K562 (cell line): ENCODE measurements around the gene LAMB1. TPM values are rescaled to one million over a fixed set of nuclear protein-coding genes. Genes with fewer than 3 reads are reported as not detected.

ENCODE experiments used
- CREBBP ChIP-seq: IDR thresholded peaks from one replicate; pipeline ENCODE4 v1.6.1; 2012; ENCODE audit warnings: low read depth, mild to moderate bottlenecking, control low read depth, inconsistent platforms, low read length
- ELF1 ChIP-seq: fragments of 200-800 bp; sonication (Bioruptor generic); IDR thresholded peaks from 2 replicates; pipeline ENCODE4 v1.6.1; 2016; ENCODE audit warnings: missing genetic modification characterization, missing compliant biosample characterization
- HDAC3 ChIP-seq: fragments of 450-650 bp; IDR thresholded peaks from 2 replicates; pipeline ENCODE4 v1.6.1; 2018; ENCODE audit warnings: borderline replicate concordance, mild to moderate bottlenecking, moderate library complexity; ENCODE audit not compliant: partially characterized antibody
- JUN ChIP-seq, 2 experiments: sonication (generic) in 1 of 2; formaldehyde crosslinking in 1 of 2; IDR thresholded peaks; 2 replicates each; pipeline versions ENCODE4 v1.6.1 to v1.8.0; 2012 to 2022; ENCODE audit warnings: borderline replicate concordance in 2 of 2, mild to moderate bottlenecking in 2 of 2, improper control_type of control experiment in 1 of 2, low read depth in 1 of 2, low read length in 1 of 2, missing genetic modification reagents in 1 of 2
- KLF16 ChIP-seq: IDR thresholded peaks from 2 replicates; pipeline ENCODE4 v1.6.1; 2016; ENCODE audit warnings: antibody characterized with exemption
- ZNF140 ChIP-seq: fragments of 250-450 bp; sonication (Bioruptor Pico); IDR thresholded peaks from 2 replicates; pipeline ENCODE4 v1.8.0; 2021; ENCODE audit warnings: moderate library complexity, mild to moderate bottlenecking, inconsistent platforms
- ZNF274 ChIP-seq: IDR thresholded peaks from 2 replicates; pipeline ENCODE4 v1.6.1; 2011; ENCODE audit warnings: low read depth, mild to moderate bottlenecking, low read length, moderate library complexity, borderline replicate concordance
- polyA plus RNA-seq, 8 experiments: library from polyadenylated mRNA; depleted of rRNA in 4 of 8; stranded (reverse) in 5 of 8; unstranded in 3 of 8; fragments of >200 nt; fragmentation: Nextera tagmentation in 2 of 8; fragmentation: Illumina TruSeq in 1 of 8; extraction: Ambion mirVana in 2 of 8; extraction: Trizol in 1 of 8; gene quantifications; 2 replicates each; pipeline versions ENCODE4 v1.2.1 to v1.2.3, GENCODE V29; 2011 to 2014; ENCODE audit warnings: inconsistent platforms in 1 of 8, missing spikeins in 1 of 8
- total RNA-seq, 7 experiments: library from RNA; depleted of rRNA in 6 of 7; stranded (reverse); fragments of >200 nt in 6 of 7; fragmentation: Illumina TruSeq in 2 of 7; extraction: Trizol in 2 of 7; gene quantifications; 2 replicates each; pipeline versions ENCODE4 v1.2.1 to v1.2.3, GENCODE V29; 2011 to 2021; ENCODE audit warnings: low replicate concordance in 1 of 7
- TF ChIP-seq, protein P1 (sequence below): sonication (generic); formaldehyde crosslinking; IDR thresholded peaks from 2 replicates; pipeline ENCODE4 v1.8.1; 2023; ENCODE audit warnings: missing genetic modification reagents, mild to moderate bottlenecking, borderline replicate concordance
- TF ChIP-seq, protein P2 (sequence below): IDR thresholded peaks from 2 replicates; pipeline ENCODE4 v1.6.1; 2014; ENCODE audit warnings: antibody characterized with exemption

LAMB1 gene
- total and polyA plus RNA-seq, 9 of the 15 experiments (the other 6 are each of a cell fraction or from before 2014, with no cell fraction given): 6.0 to 17.7 (median 12.3) TPM

DNA sequence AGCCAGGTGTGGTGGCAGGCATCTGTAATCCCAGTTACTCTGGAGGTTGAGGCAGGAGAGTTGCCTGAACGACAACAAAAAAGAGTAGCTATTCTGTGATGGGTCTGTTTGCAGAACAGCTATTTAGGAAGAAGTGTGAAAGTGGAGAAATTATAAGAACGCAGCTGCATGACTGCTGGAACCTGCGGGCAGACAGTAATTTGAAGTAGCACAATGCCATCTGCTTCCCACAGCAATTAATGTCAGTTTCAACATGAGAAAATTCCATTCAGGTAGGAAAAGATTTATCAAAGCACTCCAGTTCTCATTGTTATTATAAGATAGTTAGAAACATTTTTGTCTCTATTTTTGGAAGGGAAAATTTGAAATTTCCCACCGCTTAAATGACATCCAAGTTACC lies 21.5 kb downstream of the LAMB1 start (continued):
- TF ChIP-seq JUN (IDR thresholded peaks at IDR 0.05; ENCODE audit: borderline replicate concordance, low read depth, low read length) (no peak), JUN (CRISPR knock-in tag; IDR thresholded peaks at IDR 0.05; ENCODE audit: borderline replicate concordance) (no peak), ZNF140 (CRISPR knock-in tag) (no peak), HDAC3 (no peak), ELF1 (tag) (no peak), ZNF274 (no peak), CREBBP (no peak), KLF16 (no peak)
- TF ChIP-seq, protein P1, sequence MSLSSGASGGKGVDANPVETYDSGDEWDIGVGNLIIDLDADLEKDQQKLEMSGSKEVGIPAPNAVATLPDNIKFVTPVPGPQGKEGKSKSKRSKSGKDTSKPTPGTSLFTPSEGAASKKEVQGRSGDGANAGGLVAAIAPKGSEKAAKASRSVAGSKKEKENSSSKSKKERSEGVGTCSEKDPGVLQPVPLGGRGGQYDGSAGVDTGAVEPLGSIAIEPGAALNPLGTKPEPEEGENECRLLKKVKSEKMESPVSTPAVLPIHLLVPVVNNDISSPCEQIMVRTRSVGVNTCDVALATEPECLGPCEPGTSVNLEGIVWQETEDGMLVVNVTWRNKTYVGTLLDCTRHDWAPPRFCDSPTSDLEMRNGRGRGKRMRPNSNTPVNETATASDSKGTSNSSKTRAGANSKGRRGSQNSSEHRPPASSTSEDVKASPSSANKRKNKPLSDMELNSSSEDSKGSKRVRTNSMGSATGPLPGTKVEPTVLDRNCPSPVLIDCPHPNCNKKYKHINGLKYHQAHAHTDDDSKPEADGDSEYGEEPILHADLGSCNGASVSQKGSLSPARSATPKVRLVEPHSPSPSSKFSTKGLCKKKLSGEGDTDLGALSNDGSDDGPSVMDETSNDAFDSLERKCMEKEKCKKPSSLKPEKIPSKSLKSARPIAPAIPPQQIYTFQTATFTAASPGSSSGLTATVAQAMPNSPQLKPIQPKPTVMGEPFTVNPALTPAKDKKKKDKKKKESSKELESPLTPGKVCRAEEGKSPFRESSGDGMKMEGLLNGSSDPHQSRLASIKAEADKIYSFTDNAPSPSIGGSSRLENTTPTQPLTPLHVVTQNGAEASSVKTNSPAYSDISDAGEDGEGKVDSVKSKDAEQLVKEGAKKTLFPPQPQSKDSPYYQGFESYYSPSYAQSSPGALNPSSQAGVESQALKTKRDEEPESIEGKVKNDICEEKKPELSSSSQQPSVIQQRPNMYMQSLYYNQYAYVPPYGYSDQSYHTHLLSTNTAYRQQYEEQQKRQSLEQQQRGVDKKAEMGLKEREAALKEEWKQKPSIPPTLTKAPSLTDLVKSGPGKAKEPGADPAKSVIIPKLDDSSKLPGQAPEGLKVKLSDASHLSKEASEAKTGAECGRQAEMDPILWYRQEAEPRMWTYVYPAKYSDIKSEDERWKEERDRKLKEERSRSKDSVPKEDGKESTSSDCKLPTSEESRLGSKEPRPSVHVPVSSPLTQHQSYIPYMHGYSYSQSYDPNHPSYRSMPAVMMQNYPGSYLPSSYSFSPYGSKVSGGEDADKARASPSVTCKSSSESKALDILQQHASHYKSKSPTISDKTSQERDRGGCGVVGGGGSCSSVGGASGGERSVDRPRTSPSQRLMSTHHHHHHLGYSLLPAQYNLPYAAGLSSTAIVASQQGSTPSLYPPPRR (CRISPR knock-in tag): no peak
- TF ChIP-seq, protein P2, sequence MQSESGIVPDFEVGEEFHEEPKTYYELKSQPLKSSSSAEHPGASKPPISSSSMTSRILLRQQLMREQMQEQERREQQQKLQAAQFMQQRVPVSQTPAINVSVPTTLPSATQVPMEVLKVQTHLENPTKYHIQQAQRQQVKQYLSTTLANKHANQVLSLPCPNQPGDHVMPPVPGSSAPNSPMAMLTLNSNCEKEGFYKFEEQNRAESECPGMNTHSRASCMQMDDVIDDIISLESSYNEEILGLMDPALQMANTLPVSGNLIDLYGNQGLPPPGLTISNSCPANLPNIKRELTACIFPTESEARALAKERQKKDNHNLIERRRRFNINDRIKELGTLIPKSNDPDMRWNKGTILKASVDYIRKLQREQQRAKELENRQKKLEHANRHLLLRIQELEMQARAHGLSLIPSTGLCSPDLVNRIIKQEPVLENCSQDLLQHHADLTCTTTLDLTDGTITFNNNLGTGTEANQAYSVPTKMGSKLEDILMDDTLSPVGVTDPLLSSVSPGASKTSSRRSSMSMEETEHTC: no peak
- TF ChIP-seq, all 486 proteins: peak for 0
